Gastrocnemius medialis (tissue), 4 donors: ENCODE results near the gene ITCH. TPM values are rescaled to one million over a fixed set of nuclear protein-coding genes. Genes with fewer than 3 reads are reported as not detected.

Experiments used
- ATAC-seq, 2 donors: fragments of 150-250 bp; one replicate each; pipeline ENCODE4 v1.9.1; 2016
- DNase-seq, 2 donors: peaks; one replicate each; pipeline ENCODE4 v3.0.0-alpha.2; 2019
- H3K27ac ChIP-seq, 4 donors: fragments of 200-600 bp; sonication (generic); 1 replicate in 1 of 4; 2 replicates in 3 of 4; pipeline ENCODE4 v1.5.1; 2016 to 2018; ENCODE audit warnings: mild to moderate bottlenecking in 2 of 4, moderate library complexity in 1 of 4
- H3K27me3 ChIP-seq, 3 donors: fragments of 200-600 bp; sonication (generic) in 2 of 3; 1 replicate in 1 of 3; 2 replicates in 2 of 3; pipeline versions ENCODE4 v1.5.1 to v1.6.0; 2016 to 2019; ENCODE audit warnings: mild to moderate bottlenecking in 1 of 3, moderate library complexity in 1 of 3
- H3K36me3 ChIP-seq, 2 donors: fragments of 200-600 bp; sonication (generic) in 1 of 2; one replicate each; pipeline ENCODE4 v1.5.1; 2017 to 2018
- H3K4me1 ChIP-seq, 2 donors: fragments of 200-600 bp; sonication (generic) in 1 of 2; one replicate each; pipeline ENCODE4 v1.5.1; 2016 to 2017; ENCODE audit warnings: mild to moderate bottlenecking in 2 of 2
- H3K4me3 ChIP-seq, 4 donors: fragments of 200-600 bp; sonication (generic) in 3 of 4; 1 replicate in 1 of 4; 2 replicates in 3 of 4; pipeline ENCODE4 v1.5.1; 2016 to 2019; ENCODE audit warnings: mild to moderate bottlenecking in 2 of 4
- H3K9me3 ChIP-seq, 3 donors: fragments of 200-600 bp; sonication (generic) in 2 of 3; 1 replicate in 1 of 3; 2 replicates in 2 of 3; pipeline ENCODE4 v1.5.1; 2016 to 2019
- POLR2A ChIP-seq, 2 donors: fragments of 450-650 bp; IDR thresholded peaks; one replicate each; pipeline ENCODE4 v1.6.1; 2017; ENCODE audit warnings: antibody characterized with exemption in 2 of 2, mild to moderate bottlenecking in 2 of 2, moderate library complexity in 2 of 2
- in situ Hi-C, 4 donors: fragments of 200-750 bp; cut with MboI; loops; one replicate each; pipeline versions ENCODE4 v1.15.0 to v1.8.0; 2017; ENCODE audit warnings: low sequenced_read_pairs in 4 of 4
- intact Hi-C: fragments of 100-400 bp; cut with DNase I; formaldehyde crosslinking; loops from one replicate; pipeline ENCODE4 v1.15.1; 2023; ENCODE audit warnings: low total_unique reads
- total RNA-seq, 4 donors: library from RNA; depleted of rRNA; stranded (reverse); fragments of >200 nt; gene quantifications; one replicate each; pipeline versions ENCODE4 v1.1.0 to v1.2.3, GENCODE V29; 2016
- TF ChIP-seq, protein P1 (sequence below), 5 experiments: fragments of 450-650 bp in 3 of 5; fragments of 200-600 bp in 2 of 5; sonication (generic) in 2 of 5; IDR thresholded peaks in 4 of 5; conservative IDR thresholded peaks in 1 of 5; 1 replicate in 4 of 5; 2 replicates in 1 of 5; pipeline ENCODE4 v1.5.1; 2016 to 2019; ENCODE audit warnings: antibody characterized with exemption in 5 of 5, mild to moderate bottlenecking in 3 of 5, moderate library complexity in 3 of 5

ITCH gene
- 10 to 100 TPM; 32.9 to 55.2 (median 52.0) TPM for total RNA-seq

DNA sequence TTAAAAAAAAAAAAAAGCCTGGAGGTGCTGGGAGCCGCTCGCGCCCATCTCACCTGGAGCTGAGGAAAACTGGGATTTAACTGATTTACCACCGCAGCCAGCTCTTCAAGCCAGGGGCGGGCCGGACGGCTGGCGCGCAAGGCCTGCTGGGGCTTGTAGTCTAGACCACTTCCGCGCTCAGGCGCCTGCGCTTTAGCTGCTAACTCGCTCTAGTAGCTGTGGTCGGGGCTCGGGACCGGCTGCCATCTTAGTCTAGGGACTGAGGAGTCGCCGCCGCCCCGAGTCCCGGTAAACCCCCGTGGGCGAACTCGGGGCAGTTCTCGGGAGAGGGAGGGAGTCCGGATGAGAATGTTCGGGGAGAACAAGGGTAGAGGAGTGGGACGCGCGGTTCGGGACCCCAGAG is at the start of gene ITCH:
TSS of gene ITCH (plus strand) at position 212 of the 403 bp plus-strand sequence. CDS start 30,539 bp downstream, outside the sequence.
- Histone ChIP-seq H3K4me1 (peaks cover 34 to 35% of the 10 kb centered on the region in 2 donors), H3K27me3 (no peaks in the 10 kb centered on the region), H3K27ac (peak within 1 kb of the TSS; percentile 92 to 96 (median 94)), H3K4me3 (peak within 1 kb of the TSS; percentile 86 to 91 (median 88)), H3K36me3 (no peaks in the 10 kb centered on the region), H3K9me3 (no peaks in the 10 kb centered on the region)
- intact Hi-C loops (loop anchor here (2.0 to 5.0 kb wide), 2 partner anchors 60 to 164 kb away; partner anchors contain the start of gene AHCY), in situ Hi-C loops (no loop called here)
- peak; percentile 99 for ATAC-seq
- peak; percentile 95 for DNase-seq
- TF ChIP-seq, protein P1, sequence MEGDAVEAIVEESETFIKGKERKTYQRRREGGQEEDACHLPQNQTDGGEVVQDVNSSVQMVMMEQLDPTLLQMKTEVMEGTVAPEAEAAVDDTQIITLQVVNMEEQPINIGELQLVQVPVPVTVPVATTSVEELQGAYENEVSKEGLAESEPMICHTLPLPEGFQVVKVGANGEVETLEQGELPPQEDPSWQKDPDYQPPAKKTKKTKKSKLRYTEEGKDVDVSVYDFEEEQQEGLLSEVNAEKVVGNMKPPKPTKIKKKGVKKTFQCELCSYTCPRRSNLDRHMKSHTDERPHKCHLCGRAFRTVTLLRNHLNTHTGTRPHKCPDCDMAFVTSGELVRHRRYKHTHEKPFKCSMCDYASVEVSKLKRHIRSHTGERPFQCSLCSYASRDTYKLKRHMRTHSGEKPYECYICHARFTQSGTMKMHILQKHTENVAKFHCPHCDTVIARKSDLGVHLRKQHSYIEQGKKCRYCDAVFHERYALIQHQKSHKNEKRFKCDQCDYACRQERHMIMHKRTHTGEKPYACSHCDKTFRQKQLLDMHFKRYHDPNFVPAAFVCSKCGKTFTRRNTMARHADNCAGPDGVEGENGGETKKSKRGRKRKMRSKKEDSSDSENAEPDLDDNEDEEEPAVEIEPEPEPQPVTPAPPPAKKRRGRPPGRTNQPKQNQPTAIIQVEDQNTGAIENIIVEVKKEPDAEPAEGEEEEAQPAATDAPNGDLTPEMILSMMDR (IDR thresholded peaks at IDR 0.05 in 4 of 5, conservative IDR thresholded peaks at IDR 0.05 in 1 of 5), result no peak
- peak; percentile 93 for TF ChIP-seq POLR2A (IDR thresholded peaks at IDR 0.05)

DNA sequence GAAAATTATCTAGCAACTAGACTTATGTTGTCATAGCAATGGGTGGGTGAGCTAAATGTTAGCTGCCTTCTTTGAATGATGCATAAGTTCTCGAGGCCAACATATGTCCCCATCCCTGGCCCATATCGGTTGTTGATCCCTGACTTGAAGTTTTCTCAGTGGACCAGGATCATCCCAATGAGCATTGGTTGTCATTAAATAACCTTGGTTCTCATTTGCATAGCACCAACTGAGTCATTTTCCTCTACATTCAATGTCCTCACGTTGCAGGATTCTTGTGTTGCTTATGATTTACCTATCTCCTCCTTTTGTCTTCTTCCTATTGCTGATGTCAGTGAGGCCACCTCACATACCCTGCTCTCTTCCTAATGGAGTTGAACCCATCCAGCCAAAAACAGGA is 47.8 kb upstream of the ITCH start:
- H3K4me3 ChIP-seq, result no peak overlapping the region
- intact Hi-C loops (loop anchor here (10.0 kb wide), 1 partner anchor 460 kb away; no protein-coding TSS in a partner anchor), in situ Hi-C loops (loop anchor here in 3 of 4 donors (10.0 to 25.0 kb wide), 2 partner anchors 200 to 447 kb away; partner anchors contain the start of gene DYNLRB1 (in 2 of the 3))
- H3K27me3 ChIP-seq, result peaks cover 4 to 10% (median 7%) of the 10 kb centered on the region in 3 donors
- no peak for ATAC-seq
- no peak for DNase-seq
- no peak overlapping the region for H3K27ac ChIP-seq
- TF ChIP-seq, protein P1 (IDR thresholded peaks at IDR 0.05 in 4 of 5, conservative IDR thresholded peaks at IDR 0.05 in 1 of 5), result no peak
- no peak for TF ChIP-seq POLR2A (IDR thresholded peaks at IDR 0.05)
- no peaks in the 10 kb centered on the region for H3K36me3 ChIP-seq
- no peaks in the 10 kb centered on the region for H3K9me3 ChIP-seq
- H3K4me1 ChIP-seq, result peaks cover 0 to 3% of the 10 kb centered on the region in 2 donors

DNA sequence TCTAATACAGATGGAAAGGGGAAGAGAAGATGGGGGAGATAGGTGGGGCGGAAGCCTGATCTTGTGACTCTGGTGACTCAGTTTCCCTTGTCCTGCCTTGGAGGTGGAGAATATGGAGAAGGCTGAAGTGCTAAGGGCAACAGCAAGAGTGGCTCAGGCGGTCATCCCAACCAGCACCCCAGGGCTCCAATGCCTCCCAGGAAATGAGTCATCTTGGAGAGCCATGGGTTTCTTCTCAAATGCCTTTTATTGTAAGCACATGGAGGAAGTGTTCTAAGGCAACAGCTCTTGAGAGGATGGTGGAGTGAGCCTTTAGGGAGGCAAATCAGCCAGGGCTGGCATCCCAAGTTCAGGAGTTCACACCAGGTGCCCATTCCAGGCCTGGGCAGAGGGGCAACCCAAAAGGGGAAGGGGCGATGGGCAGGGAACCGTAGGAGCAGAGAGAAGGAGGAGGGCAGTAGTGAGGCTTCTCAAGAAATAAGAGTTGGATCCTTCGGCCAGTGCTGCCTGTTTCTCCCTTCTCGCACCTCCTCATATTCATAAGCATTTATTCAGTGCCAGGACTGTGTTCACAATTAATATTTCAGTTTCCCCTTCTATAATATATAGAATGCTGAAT is 46.8 kb upstream of the ITCH start:
- H3K9me3 ChIP-seq, result no peaks in the 10 kb centered on the region
- no peaks in the 10 kb centered on the region for H3K36me3 ChIP-seq
- in situ Hi-C loops, result loop anchor here in 3 of 4 donors (10.0 to 25.0 kb wide), 2 partner anchors 198 to 446 kb away; partner anchors contain the start of gene DYNLRB1 (in 2 of the 3)
- peaks cover 0 to 3% of the 10 kb centered on the region in 2 donors for H3K4me1 ChIP-seq
- ATAC-seq (no peak), DNase-seq (no peak)
- intact Hi-C loops, result loop anchor here (10.0 kb wide), 1 partner anchor 458 kb away; no protein-coding TSS in a partner anchor
- H3K4me3 ChIP-seq, result no peak overlapping the region
- peaks cover 4 to 10% (median 7%) of the 10 kb centered on the region in 3 donors for H3K27me3 ChIP-seq
- H3K27ac ChIP-seq, result no peak overlapping the region
- TF ChIP-seq POLR2A (IDR thresholded peaks at IDR 0.05), result no peak
- TF ChIP-seq, protein P1 (IDR thresholded peaks at IDR 0.05 in 4 of 5, conservative IDR thresholded peaks at IDR 0.05 in 1 of 5), result no peak

- no peaks in the 10 kb centered on the region for H3K4me1 ChIP-seq
- in situ Hi-C loops, result loop anchor here in 3 of 4 donors (10.0 to 25.0 kb wide), 2 partner anchors 196 to 443 kb away; partner anchors contain the start of gene DYNLRB1 (in 2 of the 3)
Observed at GRCh38 chr20:34318609-34319443, 44.2 kb upstream of the ITCH start.

More at GRCh38 chr20:34318609-34319443, 44.2 kb upstream of the ITCH start:
- intact Hi-C loops, result loop anchor here (10.0 kb wide), 1 partner anchor 456 kb away; no protein-coding TSS in a partner anchor
- Histone ChIP-seq H3K27me3 (no peaks in the 10 kb centered on the region), H3K27ac (no peak overlapping the region), H3K9me3 (no peaks in the 10 kb centered on the region), H3K36me3 (no peaks in the 10 kb centered on the region), H3K4me3 (no peak overlapping the region)
- no peak for DNase-seq
- TF ChIP-seq, protein P1 (IDR thresholded peaks at IDR 0.05 in 4 of 5, conservative IDR thresholded peaks at IDR 0.05 in 1 of 5), result no peak
- TF ChIP-seq POLR2A (IDR thresholded peaks at IDR 0.05), result no peak
- ATAC-seq, result no peak
